Measurements from ENCODE around the gene EVA1C. TPM values are rescaled to one million over a fixed set of nuclear protein-coding genes. Genes with fewer than 3 reads are reported as not detected.
"Not testable (repeated sequence)": the region's sequence is repeated elsewhere in the genome, so short reads cannot be mapped to it uniquely, and the experiment has no call there.

The EVA1C gene
- total RNA-seq, 1 donor from 2014 or later: 13.5 TPM

DNA sequence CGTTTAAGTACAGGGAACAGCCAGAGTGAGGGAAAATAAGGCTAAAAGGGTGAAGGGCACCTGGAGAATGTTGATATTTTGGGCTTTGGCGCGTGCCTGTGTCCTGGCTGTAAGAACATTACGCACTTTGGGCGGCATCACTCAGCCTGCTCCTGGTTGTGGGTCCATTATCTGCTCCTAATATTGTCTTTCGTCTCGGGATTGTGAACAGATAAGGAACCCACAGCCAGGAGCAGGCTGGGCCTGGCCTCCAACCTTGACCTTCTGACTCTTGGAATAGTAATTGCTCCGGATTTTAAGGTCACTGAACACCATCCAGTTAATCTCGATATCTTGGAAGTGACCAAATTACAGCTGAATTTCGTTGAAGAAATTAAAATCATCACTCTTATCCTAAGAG, 111.0 kb downstream of the EVA1C start:
- peak; percentile 33 to 48 for DNase-seq (ENCODE audit: low read depth in 2 of 2)

DNA sequence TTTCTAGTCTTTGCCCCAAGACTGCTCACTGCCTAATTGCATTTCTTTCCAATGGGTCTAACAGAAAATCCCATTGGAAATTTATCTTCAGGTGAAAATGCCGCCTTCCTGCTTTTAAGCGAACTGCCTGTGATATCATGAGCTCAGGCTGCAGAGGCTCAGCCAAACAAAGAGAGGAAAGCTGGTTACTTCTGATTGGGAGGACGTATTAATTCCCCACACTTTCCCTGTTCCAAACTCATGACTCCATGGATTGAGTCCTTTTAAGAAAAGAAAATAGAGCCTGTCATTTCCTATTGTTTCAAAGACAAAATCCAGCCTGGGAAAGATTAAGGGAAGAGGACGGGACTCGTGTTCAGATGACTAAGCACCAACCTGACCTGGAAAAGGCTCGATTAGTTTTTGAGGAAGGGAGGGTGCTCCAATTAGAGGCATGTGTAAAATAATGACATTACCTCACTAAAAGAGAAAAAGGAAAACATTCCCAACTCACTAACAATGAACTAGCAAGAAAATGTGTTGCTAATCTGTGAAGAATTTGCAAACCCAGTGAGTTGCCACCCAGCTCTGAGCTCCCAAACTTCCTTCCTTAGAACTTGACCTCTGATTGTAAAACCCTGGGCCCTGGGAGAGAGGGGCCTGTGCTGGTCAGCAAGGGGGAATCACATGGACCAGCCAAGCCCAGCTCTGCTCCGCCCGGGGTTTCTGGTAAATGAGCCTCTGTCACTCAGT, 111.6 kb downstream of the EVA1C start:
- peak; percentile 97 to 99 for DNase-seq (ENCODE audit: low read depth in 2 of 2)

DNA sequence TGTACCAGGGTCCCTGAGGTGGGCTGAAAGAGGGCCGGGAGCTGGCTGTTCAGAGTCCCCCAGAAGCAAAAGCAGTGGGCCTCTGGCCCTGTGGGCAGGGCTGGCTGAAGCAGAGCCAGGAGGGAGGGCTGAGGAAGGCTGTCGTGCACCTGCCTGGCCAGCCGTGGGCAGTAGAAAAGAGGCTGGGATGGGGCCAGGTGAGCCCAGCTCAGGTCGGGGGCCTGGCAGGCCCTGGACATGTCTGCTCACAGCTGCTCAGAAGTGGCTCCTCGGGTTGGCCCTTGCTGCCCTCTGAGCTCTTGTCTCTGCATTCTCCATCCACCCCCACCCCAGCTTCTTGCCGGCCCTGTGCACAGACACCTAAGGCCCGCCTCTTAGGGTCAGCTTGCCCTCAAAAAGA, 112.8 kb downstream of the EVA1C start:
- DNase-seq (ENCODE audit: low read depth in 2 of 2): no peak

DNA sequence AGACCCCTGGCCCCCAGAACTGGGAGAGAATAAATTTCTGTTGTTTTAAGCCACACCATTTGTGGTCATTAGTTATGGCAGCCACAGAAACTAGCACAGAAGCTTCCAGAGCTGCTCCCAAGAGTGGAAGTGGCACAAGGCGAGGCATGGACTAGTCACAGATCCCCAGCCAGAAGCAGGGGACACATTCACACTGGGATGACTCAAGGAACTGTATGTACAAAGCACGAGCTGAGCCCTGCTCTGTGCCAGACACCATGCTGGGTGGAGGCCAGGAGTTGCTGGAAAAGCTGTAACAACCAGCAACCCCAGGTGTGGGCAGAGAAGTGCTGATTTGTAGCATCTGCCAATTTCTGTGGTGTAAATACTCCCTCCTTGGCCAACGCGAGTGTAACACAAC, 117.2 kb downstream of the EVA1C start:
- no peak for DNase-seq (ENCODE audit: low read depth in 2 of 2)

DNA sequence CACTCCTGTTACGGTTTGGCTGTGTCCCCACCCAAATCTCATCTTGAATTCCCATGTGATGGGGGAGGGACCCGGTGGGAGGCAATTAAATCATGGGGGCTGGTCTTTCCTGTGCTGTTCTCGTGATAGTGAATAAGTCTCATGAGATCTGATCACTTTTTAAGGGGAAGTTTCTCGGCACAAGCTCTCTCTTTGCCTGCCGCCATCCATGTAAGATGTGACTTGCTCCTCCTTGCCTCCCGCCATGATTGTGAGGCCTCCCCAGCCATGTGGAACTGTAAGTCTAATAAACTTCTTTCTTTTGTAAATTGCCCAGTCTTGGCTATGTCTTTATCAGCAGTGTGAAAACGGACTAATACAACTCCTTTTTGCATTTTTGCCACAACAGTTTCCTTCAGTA, 118.3 kb downstream of the EVA1C start:
- DNase-seq (ENCODE audit: low read depth in 2 of 2): not testable (repeated sequence)

DNA sequence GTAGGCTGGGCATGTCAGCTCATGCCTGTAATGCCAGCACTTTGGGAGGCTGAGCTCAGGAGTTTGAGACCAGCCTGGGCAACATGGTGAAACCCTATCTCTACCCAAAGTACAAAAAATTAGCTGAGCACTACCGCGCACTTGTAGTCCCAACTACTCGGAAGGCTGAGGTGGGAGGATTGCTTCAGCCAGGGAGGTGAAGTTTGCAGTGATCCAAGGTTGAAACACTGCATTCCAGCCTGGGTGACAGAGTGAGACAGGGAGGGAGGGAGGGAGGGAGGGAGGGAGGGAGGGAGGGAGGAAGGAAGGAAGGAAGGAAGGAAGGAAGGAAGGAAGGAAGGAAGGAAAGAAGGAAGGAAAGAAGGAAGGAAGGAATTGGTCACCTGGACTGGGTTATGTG, 119.1 kb downstream of the EVA1C start:
- DNase-seq (ENCODE audit: low read depth in 2 of 2): not testable (repeated sequence)

DNA sequence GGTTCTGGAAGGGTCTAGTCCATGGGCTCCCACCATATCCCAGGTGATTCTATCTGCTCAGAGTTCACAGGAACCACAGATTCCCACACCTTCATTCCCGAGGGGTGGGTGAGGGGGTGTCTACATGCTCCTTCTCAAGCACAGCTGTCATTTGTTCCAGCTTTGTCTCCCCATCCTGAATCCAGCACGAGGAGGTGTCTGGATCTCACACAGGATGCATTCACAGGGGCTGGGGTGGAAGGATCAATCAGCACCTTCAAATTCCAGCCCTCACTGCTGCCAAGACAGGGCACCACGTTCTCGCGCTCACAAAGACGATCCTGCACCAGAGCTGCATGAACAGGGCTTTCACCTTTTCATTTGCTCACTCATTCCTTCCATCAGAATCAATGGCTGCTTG, 120.1 kb downstream of the EVA1C start:
- no peak for DNase-seq (ENCODE audit: low read depth in 2 of 2)

DNA sequence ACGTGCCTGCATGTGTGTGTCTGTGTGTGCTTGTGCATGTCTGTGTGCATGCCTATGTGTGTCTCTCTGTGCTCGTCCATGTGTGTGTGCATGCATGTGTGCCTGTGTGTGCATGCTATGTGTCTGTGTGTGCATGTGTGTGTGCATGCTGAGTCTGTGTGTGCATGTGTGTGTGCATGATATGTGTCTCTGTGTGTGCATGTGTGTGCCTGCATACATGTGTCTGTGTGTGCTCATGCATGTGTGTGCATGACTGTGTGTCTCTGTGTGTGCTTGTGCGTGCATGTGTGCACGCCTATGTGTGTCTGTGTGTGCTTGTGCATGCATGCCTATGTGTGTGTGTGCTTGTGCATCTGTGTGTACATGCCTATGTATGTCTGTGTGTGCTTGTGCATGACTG, 120.5 kb downstream of the EVA1C start:
- no peak for DNase-seq (ENCODE audit: low read depth in 2 of 2)

DNA sequence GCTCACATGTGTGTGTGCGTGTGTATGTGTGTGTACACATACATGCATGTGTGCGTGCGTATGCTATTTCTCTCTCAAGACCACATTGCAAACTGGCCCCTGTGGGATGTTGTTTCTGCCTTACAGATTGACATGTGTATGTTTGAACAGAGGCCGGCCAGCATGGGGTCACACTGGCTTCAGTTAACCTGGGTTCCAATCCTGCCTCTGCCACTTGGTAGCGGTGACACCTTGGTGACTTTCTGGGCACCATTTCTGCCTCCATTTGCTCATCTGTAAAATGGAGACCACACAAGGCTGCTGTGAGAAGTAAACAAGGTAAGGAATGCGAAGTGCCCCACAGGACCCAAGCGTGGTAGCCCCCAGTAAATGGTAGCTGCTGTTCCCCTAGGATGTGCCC, 121.1 kb downstream of the EVA1C start:
- DNase-seq (ENCODE audit: low read depth in 2 of 2): no peak

DNA sequence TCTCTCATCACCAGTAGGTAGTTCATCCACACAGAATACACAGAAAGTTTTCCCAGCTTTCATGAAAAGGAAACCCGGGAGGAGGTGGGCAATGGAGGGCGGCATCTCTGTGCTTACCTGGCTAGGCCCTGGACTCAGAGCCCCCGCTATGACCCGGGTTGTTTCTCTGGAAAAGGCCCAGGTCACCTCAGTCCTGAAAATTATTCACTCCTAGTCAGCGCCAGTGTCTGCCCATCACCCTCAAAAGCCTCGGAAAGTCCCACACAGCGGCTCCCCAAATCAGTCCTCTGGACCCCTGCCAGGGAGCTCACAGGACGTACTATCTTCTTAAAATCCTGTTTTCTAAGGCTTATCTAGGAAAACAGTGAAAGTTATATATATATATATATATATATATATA, 121.6 kb downstream of the EVA1C start:
- DNase-seq (ENCODE audit: low read depth in 2 of 2): no peak

DNA sequence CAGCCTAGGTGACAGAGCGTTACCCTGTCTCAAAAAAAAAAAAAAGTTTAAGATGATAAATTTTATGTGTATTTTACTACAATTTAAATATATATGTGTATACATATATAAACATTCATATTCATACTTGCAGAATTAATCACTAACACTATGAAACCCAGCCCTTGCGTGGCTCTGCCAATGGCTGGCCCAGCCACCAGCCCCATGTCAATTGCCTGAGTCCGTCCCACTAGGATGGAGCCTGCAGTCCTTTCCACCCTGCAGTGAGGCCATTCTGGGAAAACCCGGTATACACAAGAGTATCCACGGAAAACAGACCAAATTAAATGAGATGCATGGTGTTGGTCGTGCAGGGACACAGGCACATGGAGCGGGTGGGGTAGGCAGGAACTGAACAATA, 123.1 kb downstream of the EVA1C start:
- DNase-seq (ENCODE audit: low read depth in 2 of 2): no peak

DNA sequence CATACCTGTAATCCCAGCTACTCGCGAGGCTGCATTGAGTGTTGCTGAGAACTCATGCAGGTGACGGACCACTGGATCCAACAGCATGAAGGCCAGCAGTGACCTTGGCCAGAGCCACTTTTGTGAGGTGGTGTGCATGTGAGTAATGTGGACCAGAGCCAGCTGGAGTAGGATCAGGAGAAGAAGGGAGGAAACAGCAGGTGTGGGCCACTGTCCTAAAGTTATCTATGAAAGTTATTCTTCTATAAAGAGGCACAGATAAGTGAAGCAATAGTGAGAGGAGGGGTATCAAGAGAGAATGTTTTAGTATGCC, 125.0 kb downstream of the EVA1C start:
- peak in 1 of 2 donors; percentile 47 for DNase-seq (ENCODE audit: low read depth in 2 of 2)

DNA sequence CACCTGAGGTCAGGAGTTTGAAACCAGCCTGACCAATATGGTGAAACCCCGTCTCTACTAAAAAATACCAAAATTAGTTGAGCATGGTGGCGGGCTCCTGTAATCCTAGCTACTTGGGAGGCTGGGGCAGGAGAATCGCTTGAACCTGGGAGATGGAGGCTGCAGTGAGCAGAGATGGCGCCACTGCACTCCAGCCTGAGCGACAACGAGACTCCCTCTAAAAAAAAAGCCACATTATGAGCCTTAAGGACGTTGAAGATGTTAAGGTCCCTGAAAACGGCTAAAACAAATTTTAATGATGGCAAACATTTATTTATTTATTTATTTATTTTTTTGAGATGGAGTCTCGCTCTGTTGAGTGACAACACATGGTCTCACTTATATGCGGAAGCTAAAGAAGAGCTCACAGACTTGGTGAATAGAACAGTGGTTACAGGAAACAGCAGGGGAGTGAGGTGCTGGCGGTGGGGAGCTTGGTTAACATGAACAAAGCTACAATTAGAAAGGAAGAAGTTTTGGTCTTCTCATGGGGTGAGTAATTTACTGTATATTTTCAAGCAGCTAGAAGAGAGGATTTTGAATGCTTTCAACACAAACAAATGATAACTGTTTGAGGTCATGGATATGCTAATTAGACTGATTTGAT, 125.8 kb downstream of the EVA1C start:
- DNase-seq (ENCODE audit: low read depth in 2 of 2): no peak

DNA sequence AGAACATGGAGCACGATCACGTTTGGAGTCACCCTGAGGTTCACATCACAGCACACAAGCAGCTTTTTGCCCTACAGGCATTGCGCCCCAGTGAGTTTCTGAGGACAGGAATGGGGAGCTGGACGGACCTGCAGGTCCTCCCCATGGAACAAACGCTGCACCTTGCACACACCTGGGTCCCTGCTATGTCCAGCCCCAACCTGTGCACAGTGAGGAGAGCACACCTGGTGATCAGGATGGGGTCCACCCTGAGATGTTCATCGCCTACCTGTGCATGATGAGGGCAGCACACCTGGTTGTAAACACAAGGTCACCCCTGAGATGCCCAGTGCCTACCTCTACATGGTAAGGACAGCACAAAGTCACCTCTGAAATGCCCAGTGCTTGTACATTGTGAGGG, 126.9 kb downstream of the EVA1C start:
- DNase-seq (ENCODE audit: low read depth in 2 of 2): no peak

DNA sequence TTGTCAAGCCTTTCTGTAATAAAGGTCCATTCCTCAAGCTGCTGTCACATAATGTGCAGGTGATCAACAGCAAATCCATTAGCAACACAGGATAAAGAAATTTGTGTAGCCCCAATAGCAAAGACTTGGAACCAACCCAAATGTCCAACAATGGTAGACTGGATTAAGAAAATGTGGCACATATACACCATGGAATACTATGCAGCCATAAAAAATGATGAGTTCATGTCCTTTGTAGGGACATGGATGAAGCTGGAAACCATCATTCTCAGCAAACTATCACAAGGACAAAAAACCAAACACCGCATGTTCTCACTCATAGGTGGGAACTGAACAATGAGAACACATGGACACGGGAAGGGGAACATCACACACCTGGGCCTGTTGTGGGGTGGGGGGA, 130.6 kb downstream of the EVA1C start:
- not testable (repeated sequence) for DNase-seq (ENCODE audit: low read depth in 2 of 2)

DNA sequence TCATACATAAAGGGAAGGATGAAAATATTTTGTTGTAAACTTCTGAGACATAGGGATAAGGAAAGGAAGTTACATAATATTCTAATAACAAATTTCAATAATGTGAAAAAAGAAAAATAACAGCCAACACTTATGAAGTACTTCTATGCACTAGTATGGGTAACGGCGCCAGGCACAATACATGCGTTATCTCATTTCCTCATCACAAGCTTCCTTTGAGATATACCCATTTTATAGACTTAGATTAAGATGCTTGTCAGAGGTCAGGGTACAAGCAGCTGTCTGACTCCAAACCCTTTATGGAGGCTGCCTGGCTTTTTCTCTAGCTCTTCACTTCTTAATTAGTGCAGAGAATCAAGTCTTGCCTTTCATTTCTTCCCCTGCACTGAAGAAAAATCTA, 131.5 kb downstream of the EVA1C start:
- DNase-seq (ENCODE audit: low read depth in 2 of 2): peak in 1 of 2 donors; percentile 53

DNA sequence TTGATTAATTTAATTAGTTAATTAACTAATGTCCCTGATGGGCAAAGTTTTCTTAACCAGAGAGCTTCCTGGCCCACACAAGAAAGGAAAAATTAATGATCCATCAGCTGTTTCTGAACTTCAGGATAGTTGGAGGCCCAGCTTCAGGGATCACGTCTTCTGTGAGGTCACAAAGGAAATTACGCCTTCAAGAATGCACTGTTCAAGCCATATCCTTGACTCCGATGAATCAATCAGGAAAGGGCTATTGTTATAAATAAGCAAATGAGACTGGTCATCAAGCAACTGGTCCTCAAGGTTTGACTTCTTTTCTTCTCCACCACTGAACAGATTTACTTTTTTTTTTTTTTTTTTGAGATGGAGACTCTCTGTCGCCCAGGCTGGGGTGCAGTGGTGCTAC, 132.2 kb downstream of the EVA1C start:
- DNase-seq (ENCODE audit: low read depth in 2 of 2): peak in 1 of 2 donors; percentile 97

DNA sequence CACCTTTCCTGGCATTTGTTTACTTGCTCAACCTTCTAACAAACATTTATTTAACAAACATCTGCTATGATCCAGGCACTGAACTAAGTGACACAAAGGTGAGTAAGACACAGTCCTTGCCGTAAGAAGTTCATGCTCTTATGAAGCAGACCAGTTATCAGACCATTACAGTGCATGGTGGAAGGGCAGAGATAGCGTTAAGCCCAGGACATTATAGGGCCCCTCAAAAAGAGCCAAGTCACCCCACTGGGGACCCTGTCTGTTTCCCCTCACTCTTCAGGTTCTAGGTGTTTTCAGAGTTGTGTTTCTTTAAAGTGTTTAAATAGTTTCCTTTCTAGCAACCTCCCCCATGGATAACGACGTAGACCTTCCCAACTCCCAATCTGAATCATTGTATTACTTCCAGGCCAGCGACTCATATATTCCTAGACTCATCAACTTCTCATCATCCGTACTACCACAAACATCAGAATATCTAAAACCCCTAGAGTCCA, 133.5 kb downstream of the EVA1C start:
- peak in 1 of 2 donors; percentile 41 for DNase-seq (ENCODE audit: low read depth in 2 of 2)

DNA sequence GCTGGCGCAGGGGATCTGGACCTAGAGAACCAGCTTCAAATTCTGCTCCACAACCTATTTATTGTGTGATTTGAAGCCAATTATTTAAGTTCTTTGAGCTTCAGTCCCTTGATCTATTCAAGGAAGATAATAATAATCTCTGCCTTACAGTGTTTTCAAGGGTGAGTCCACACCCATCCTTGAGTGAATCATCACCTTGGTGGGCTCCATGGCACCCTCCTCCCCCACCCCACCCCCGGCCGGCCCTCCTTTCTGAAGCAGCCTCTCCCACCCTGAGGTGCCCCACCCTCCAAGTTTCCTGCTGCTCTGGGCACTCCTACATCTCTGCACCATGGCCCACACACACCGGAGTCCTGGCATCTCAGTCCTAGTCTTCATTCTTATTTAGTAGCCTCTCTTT, 134.5 kb downstream of the EVA1C start:
- DNase-seq (ENCODE audit: low read depth in 2 of 2): no peak

DNA sequence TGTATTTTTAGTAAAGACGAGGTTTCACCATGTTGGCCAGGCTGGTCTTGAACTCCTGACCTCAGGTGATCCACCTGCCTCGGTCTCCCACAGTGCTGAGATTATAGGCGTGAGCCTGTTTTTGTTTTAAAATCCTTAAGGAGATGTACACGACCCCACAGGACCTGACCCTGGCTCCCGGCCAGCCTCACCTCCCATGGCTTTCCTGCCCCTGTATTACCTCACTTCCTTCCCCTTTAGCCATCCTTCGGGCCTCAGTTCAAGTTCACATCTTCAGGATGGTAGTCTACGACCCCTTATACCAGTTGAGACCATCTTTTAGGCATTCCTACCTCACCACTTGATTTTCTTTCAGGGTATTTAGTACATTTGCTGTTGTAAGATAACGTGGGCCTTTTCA, 136.5 kb downstream of the EVA1C start:
- DNase-seq (ENCODE audit: low read depth in 2 of 2): peak in 1 of 2 donors; percentile 23

DNA sequence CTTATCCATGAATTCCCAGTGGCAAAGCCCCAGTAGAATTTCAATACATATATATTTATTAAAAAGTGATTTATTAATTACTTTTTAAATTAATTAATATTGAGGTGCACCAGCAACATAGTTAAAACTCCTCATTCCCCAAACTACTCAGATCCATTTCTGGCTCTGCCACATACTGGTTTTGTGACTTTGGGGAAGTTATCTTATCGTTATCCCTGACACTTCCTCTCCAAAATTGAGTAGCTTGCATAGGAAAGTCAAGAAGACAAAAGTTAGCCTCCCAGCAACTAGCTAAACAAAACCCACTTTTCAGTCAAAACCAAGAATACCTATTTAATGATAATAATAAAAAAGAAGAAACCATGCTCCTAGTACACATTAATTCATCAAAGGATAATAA, 136.9 kb downstream of the EVA1C start:
- no peak for DNase-seq (ENCODE audit: low read depth in 2 of 2)

DNA sequence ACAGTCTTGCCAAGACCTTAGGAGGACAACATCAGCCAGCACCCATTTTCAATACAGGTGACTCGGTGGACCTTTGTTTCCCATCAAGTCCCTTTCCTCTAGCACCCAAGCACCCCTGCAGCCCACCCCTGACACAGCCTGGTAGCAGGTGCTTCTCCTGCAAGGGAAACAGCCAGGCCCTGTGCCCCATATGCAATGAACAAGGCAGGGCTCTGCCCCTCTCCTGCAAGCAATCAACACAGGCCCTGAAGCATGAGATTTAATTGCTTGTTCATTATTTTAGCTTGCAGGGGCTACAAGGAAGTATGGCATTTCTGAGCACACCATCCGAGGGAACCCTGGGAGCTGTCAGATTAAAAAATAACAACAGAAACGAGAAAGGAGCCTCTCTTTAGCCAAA, 137.4 kb downstream of the EVA1C start:
- DNase-seq (ENCODE audit: low read depth in 2 of 2): no peak
